NB4 (cell line): ENCODE results near the gene BARX2.

Experiments used
- CTCF ChIP-seq: IDR thresholded peaks from one replicate; pipeline ENCODE4 v1.5.1; 2012; ENCODE audit warnings: low read depth, low read length
- MYC ChIP-seq: IDR thresholded peaks from 2 replicates; pipeline ENCODE4 v1.6.1; 2011; ENCODE audit warnings: low read depth, low read length
- POLR2A ChIP-seq: IDR thresholded peaks from 2 replicates; pipeline ENCODE4 v1.6.1; 2011; ENCODE audit warnings: mild to moderate bottlenecking; ENCODE audit not compliant: insufficient read length; ENCODE audit errors: extremely low read depth
- TF ChIP-seq, protein P1 (sequence below): IDR thresholded peaks from 2 replicates; pipeline ENCODE4 v1.6.1; 2011; ENCODE audit warnings: low read depth, low read length

DNA sequence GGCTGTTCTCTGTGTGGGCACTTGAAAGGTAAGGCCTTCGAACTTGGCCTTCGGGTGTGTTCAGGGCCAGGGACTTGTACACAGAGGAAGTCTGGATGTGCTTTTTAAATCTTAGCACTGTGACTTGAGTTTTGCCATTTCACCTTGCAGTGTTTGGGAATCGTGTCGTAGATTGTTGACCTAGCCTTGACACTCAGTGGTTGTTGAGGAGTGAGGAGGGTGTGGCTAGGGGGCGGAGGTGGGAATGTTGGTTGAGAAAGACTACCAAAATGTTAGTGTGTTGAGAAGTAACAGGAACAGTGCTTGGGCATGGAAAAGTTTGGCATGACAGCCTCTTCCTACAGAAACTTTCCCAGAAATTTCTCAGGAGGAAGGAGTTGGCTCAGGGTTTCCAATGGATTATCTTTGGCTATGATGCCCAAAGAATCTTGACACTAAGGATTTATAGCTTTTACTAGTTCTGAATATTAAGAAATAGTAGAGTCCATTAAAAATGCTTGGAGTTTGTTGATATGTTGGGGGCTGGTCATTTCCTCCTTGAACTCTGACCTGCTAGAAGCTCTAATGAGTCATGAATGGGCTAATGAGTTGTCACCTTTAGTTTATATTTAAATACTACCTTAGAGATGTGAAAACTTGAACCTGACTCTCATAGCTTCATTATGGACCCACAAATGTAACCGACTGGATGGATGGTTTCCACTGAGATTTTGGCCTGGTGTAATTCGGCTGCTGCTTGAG is 40.6 kb downstream of the BARX2 start:
- TF ChIP-seq CTCF (no peak), POLR2A (no peak), MYC (no peak)
- TF ChIP-seq, protein P1, sequence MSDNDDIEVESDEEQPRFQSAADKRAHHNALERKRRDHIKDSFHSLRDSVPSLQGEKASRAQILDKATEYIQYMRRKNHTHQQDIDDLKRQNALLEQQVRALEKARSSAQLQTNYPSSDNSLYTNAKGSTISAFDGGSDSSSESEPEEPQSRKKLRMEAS, result no peak
